ENCODE results near the gene FSTL4.

DNA sequence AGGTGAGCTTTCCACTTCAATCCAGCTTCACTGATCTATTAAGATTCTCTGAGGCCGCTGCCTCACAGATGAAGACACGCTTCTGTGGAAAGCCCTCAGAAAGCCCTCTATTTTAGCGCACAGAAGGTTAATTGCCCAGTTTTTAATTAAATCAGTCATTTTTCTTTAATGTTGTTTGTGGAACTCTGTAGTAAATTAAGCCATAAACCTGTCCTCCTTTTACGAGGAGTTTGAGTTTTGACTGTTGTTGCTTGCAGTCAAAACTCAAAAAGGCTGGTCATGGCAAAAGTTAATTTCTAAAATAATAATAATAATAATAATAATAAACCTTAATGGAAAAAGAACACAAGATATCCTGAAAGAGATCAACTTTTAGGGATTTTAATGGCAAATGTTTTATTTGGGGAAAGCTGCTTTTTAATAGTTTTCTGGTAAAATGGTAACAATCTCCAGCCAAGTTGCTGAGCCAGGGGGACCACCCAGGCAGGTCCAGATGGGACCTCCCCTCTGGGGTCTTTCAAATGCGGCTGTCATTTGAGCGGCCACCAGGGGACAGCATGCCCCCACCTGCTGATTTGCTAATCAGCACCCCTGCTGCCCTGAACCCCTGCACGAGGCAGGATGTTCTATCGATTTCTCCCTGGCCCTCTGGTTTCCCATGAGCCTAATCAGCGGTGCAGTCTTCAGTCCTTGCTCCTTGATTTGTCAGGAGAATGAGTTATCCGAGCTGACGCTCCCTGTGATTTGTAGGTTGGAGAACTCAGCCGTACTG is 247.2 kb downstream of the FSTL4 start:
- no peak for TF ChIP-seq CTCF (IDR thresholded peaks at IDR 0.05)
- no peak for TF ChIP-seq POLR2A (IDR thresholded peaks at IDR 0.05)
